Breast epithelium (tissue), 4 donors: ENCODE data around the gene MAPK10. TPM values are rescaled to one million over a fixed set of nuclear protein-coding genes. Genes with fewer than 3 reads are reported as not detected.

ENCODE experiments used
- DNase-seq, 2 donors: peaks; one replicate each; pipeline ENCODE4 v3.0.0-alpha.2; 2019; ENCODE audit warnings: low spot score in 2 of 2
- H3K27ac ChIP-seq, 2 donors: fragments of 200-600 bp; sonication (generic) in 1 of 2; one replicate each; pipeline ENCODE4 v1.5.1; 2016 to 2019; ENCODE audit warnings: mild to moderate bottlenecking in 1 of 2
- H3K27me3 ChIP-seq, 2 donors: fragments of 200-600 bp; sonication (generic) in 1 of 2; one replicate each; pipeline versions ENCODE4 v1.5.1 to v1.6.0; 2017 to 2019; ENCODE audit warnings: control low read depth in 1 of 2, mild to moderate bottlenecking in 1 of 2
- H3K36me3 ChIP-seq: fragments of 200-600 bp; one replicate; pipeline ENCODE4 v1.5.1; 2019
- H3K4me1 ChIP-seq, 2 donors: fragments of 200-600 bp; sonication (generic); one replicate each; pipeline ENCODE4 v1.5.1; 2016 to 2019; ENCODE audit warnings: control low read depth in 1 of 2
- H3K4me3 ChIP-seq, 3 donors: fragments of 200-600 bp; sonication (generic); 1 replicate in 2 of 3; 2 replicates in 1 of 3; pipeline ENCODE4 v1.5.1; 2016 to 2019; ENCODE audit warnings: mild to moderate bottlenecking in 3 of 3, moderate library complexity in 2 of 3
- H3K9me3 ChIP-seq, 2 donors: fragments of 200-600 bp; sonication (generic) in 1 of 2; one replicate each; pipeline ENCODE4 v1.5.1; 2016 to 2019; ENCODE audit warnings: control low read depth in 1 of 2
- CTCF ChIP-seq, 3 donors: fragments of 450-650 bp; IDR thresholded peaks; one replicate each; pipeline ENCODE4 v1.5.1; 2016 to 2017; ENCODE audit warnings: antibody characterized with exemption in 3 of 3, mild to moderate bottlenecking in 3 of 3, moderate library complexity in 3 of 3
- POLR2A ChIP-seq: fragments of 450-650 bp; IDR thresholded peaks from one replicate; pipeline ENCODE4 v1.6.1; 2016; ENCODE audit warnings: antibody characterized with exemption, mild to moderate bottlenecking, moderate library complexity
- POLR2AphosphoS5 ChIP-seq, 3 donors: sonication (generic); formaldehyde crosslinking; IDR thresholded peaks; one replicate each; pipeline ENCODE4 v1.6.1; 2017; ENCODE audit warnings: antibody characterized with exemption in 3 of 3
- intact Hi-C: fragments of 100-400 bp; cut with DNase I; formaldehyde crosslinking; loops from one replicate; pipeline ENCODE4 v1.15.1; 2023; ENCODE audit warnings: low total_unique reads
- total RNA-seq, 3 donors: library from RNA; depleted of rRNA; stranded (reverse); fragments of >200 nt; gene quantifications; one replicate each; pipeline ENCODE4 v1.1.0, GENCODE V29; 2016

MAPK10 gene
- total RNA-seq, 3 donors from 2014 or later = 18.4 to 46.2 (median 24.6) TPM

- H3K4me1 ChIP-seq = no peaks in the 10 kb centered on the region
- H3K27me3 ChIP-seq = no peaks in the 10 kb centered on the region
- no peak for DNase-seq
- H3K9me3 ChIP-seq = no peaks in the 10 kb centered on the region
- intact Hi-C loops = no loop called here
- no peak overlapping the region for H3K27ac ChIP-seq
- H3K4me3 ChIP-seq = no peak overlapping the region
- H3K36me3 ChIP-seq = no peaks in the 10 kb centered on the region
- TF ChIP-seq POLR2AphosphoS5 (IDR thresholded peaks at IDR 0.05) (no peak), POLR2A (no peak), CTCF (IDR thresholded peaks at IDR 0.05) (no peak)
Measured at GRCh38 chr4:86203176-86203575, 156.7 kb downstream of the MAPK10 start.

- H3K27ac ChIP-seq = no peak overlapping the region
- H3K36me3 ChIP-seq = no peaks in the 10 kb centered on the region
- DNase-seq = no peak
- peaks cover 7 to 10% of the 10 kb centered on the region in 2 donors for H3K9me3 ChIP-seq
- H3K27me3 ChIP-seq = no peaks in the 10 kb centered on the region
- no peak overlapping the region for H3K4me3 ChIP-seq
- H3K4me1 ChIP-seq = no peaks in the 10 kb centered on the region
- TF ChIP-seq POLR2A (no peak), POLR2AphosphoS5 (IDR thresholded peaks at IDR 0.05) (no peak), CTCF (IDR thresholded peaks at IDR 0.05) (no peak)
- intact Hi-C loops = no loop called here
Measured at GRCh38 chr4:86185659-86186058, 174.2 kb downstream of the MAPK10 start.

GRCh38 chr4:86184901-86185285 lies 175.0 kb downstream of the MAPK10 start:
- DNase-seq = no peak
- Histone ChIP-seq H3K27me3 (no peaks in the 10 kb centered on the region), H3K36me3 (no peaks in the 10 kb centered on the region), H3K4me3 (no peak overlapping the region), H3K9me3 (peaks cover 4 to 7% of the 10 kb centered on the region in 2 donors), H3K4me1 (no peaks in the 10 kb centered on the region), H3K27ac (no peak overlapping the region)
- intact Hi-C loops = no loop called here
- TF ChIP-seq POLR2AphosphoS5 (IDR thresholded peaks at IDR 0.05) (no peak), CTCF (IDR thresholded peaks at IDR 0.05) (no peak), POLR2A (no peak)

GRCh38 chr4:86184216-86184900 lies 175.5 kb downstream of the MAPK10 start:
- H3K4me3 ChIP-seq = no peak overlapping the region
- no peaks in the 10 kb centered on the region for H3K27me3 ChIP-seq
- no peaks in the 10 kb centered on the region for H3K4me1 ChIP-seq
- H3K9me3 ChIP-seq = peaks cover 4 to 11% of the 10 kb centered on the region in 2 donors
- TF ChIP-seq CTCF (IDR thresholded peaks at IDR 0.05) = no peak
- H3K36me3 ChIP-seq = no peaks in the 10 kb centered on the region
- intact Hi-C loops = no loop called here
- no peak for DNase-seq
- H3K27ac ChIP-seq = no peak overlapping the region

GRCh38 chr4:86181585-86181984 lies 178.3 kb downstream of the MAPK10 start:
- intact Hi-C loops = no loop called here
- no peak for DNase-seq
- Histone ChIP-seq H3K27me3 (no peaks in the 10 kb centered on the region), H3K4me3 (no peak overlapping the region), H3K4me1 (no peaks in the 10 kb centered on the region), H3K27ac (no peak overlapping the region), H3K9me3 (peaks cover 0 to 6% of the 10 kb centered on the region in 2 donors), H3K36me3 (peaks cover under 1% of the 10 kb centered on the region)
- TF ChIP-seq POLR2A (no peak), POLR2AphosphoS5 (IDR thresholded peaks at IDR 0.05) (no peak), CTCF (IDR thresholded peaks at IDR 0.05) (no peak)
